ENCODE measurements around the gene CFAP90. TPM values are rescaled to one million over a fixed set of nuclear protein-coding genes. Genes with fewer than 3 reads are reported as not detected.
A peak's percentile ranks its signal among the peaks of the same experiment; 100 is the strongest.

Gene CFAP90
- total RNA-seq, 3 donors from 2014 or later (not counting 1 experiment from before 2014, with no cell fraction given) = not detected

DNA sequence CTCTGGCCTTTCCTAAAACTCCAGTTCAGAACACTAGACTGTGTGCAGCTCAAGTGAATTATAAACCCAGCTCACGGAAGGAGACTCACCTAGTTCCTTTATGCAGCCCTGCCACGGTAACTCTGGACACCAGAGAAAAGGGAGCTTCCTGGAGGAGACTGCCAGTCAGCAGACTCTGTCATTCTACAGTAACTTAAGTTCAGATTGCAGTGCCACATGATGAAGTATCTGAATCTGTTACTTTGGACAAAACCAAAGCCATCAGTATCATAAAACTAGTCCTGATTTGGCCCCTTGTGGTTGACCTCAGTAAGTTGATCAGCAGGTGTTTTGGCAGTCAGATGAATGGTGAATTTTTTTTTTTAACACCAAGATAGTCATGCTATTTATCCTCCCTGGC, 20.7 kb upstream of the CFAP90 start:
- peak in 1 of 2 donors; percentile 34 for DNase-seq

DNA sequence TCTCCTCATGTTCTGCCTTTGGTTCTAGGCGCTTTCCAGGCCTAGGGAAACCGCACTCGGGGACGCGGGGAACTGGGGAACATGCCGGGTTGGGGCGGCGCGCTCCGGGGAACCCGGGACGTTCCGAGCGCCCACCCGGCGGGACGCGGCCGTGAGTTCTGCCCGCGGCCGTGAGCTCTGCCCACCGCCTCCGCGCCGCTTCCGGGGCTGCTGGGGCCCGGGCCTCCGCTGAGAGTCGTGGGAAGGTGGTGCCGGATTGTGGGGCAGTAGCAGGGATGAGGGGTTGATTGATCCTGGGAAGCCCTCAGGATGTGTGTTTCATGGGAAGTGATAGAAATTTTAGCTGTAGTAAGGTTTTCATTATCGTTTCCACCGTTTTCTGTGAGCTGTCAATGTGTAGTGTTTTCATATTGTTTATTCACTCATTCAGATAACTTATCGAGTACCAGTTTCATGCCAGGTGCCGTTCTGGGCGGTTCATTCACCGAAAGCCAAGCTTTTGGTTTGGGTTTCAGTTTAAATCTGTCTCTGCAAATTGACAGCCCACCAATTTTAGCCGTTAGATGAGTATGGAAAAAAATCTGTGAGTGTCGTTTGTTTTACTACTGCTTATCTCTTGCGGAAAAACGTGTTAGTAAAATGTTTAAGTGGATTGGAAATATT, 18.7 kb upstream of the CFAP90 start:
- Mint-ChIP-seq H3K4me3 (peak overlapping the region; percentile 92), H3K9me3 (no peaks in the 10 kb centered on the region), H3K4me1 (peaks cover 75 to 77% of the 10 kb centered on the region in 2 donors), H3K27me3 (ENCODE audit: low read depth in 2 of 2) (no peaks in the 10 kb centered on the region), H3K27ac (peak overlapping the region; percentile 83 to 87), H3K36me3 (no peaks in the 10 kb centered on the region)
- intact Hi-C loops (cut with micrococcal nuclease) = no loop called here
- Histone ChIP-seq H3K9me3 (ENCODE audit: control insufficient read depth, insufficient read depth, low read length) (no peaks in the 10 kb centered on the region), H3K27me3 (ENCODE audit: control insufficient read depth, insufficient read depth, low read length) (no peaks in the 10 kb centered on the region), H3K4me1 (ENCODE audit: control insufficient read depth, insufficient read depth, low read length) (peaks cover 10% of the 10 kb centered on the region), H3K36me3 (ENCODE audit: control insufficient read depth, insufficient read depth, low read length) (peaks cover 14% of the 10 kb centered on the region), H3K4me3 (ENCODE audit: low read length) (peak overlapping the region; percentile 72), H3K27ac (ENCODE audit: low read length) (peak overlapping the region; percentile 61)
- peak; percentile 27 to 50 for DNase-seq
- WGBS (ENCODE audit: insufficient coverage) = under 1% methylated on average over 39 of the region's 41 CpGs
- TF ChIP-seq CTCF (IDR thresholded peaks at IDR 0.05) = no peak
- peak; percentile 24 to 53 (median 39) for ATAC-seq

More for the DNA sequence above, 20.7 kb upstream of the CFAP90 start:
- Histone ChIP-seq H3K27me3 (ENCODE audit: control insufficient read depth, insufficient read depth, low read length) (no peaks in the 10 kb centered on the region), H3K4me3 (ENCODE audit: low read length) (no peak overlapping the region), H3K36me3 (ENCODE audit: control insufficient read depth, insufficient read depth, low read length) (peaks cover 24% of the 10 kb centered on the region), H3K27ac (ENCODE audit: low read length) (no peak overlapping the region), H3K4me1 (ENCODE audit: control insufficient read depth, insufficient read depth, low read length) (peaks cover 10% of the 10 kb centered on the region), H3K9me3 (ENCODE audit: control insufficient read depth, insufficient read depth, low read length) (no peaks in the 10 kb centered on the region)
- Mint-ChIP-seq H3K36me3 (peaks cover 9% of the 10 kb centered on the region), H3K9me3 (no peaks in the 10 kb centered on the region), H3K4me3 (no peak overlapping the region), H3K27me3 (ENCODE audit: low read depth in 2 of 2) (no peaks in the 10 kb centered on the region), H3K27ac (peak overlapping the region; percentile 83 to 87), H3K4me1 (peaks cover 70 to 74% of the 10 kb centered on the region in 2 donors)
- WGBS (ENCODE audit: insufficient coverage) = 77% methylated on average over 2 of the region's 2 CpGs
- ATAC-seq = no peak
- intact Hi-C loops (cut with micrococcal nuclease) = no loop called here
- no peak for TF ChIP-seq CTCF (IDR thresholded peaks at IDR 0.05)

DNA sequence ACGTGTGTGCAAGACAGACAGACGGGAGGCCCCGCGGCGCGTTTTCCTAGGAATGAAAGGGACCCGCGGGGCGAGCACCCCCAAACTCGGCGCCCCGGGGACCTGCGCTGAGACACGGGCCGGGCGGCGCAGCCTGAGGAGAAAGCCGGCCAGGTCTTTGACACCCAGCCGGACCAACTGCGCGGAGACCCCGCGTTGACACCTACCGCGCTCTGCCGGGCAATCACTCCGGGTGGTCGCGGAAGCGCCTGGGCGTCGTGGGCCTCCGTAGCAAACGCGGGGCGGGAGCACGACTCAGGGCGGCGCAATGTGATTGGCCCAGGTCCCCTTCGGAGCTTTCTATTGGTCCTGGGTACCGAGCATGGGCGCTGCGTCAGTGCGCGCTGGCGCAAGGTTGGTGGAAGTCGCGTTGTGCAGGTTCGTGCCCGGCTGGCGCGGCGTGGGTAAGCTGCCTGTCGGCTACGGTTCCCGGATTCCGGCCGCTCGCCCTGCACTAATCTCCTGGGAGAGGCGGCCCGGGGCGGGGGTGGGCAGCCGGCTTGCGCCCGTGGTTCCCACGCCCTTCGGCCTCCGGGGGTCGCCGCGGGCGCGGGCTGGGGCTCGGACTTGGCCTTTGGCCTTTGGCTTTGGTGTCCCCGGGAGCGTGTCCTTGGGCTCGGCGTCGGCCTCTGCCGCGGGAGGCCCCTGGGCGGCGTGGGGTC, 18.0 kb upstream of the CFAP90 start, which contains the start of the genes FASTKD3 and MTRR:
Gene FASTKD3, minus strand, starts transcription at position 259 of the 701 bp plus-strand sequence. CDS start 948 bp downstream, outside the sequence.
Gene MTRR, plus strand, starts transcription at position 376 of the 701 bp plus-strand sequence. CDS start 1,647 bp downstream, outside the sequence.
- H3K27me3 ChIP-seq (ENCODE audit: control insufficient read depth, insufficient read depth, low read length) = no peaks in the 10 kb centered on the region
- under 1% methylated on average over 83 of the region's 83 CpGs for WGBS (ENCODE audit: insufficient coverage)
- peak within 1 kb of the TSS; percentile 72 for H3K4me3 ChIP-seq (ENCODE audit: low read length)
- no peaks in the 10 kb centered on the region for H3K9me3 ChIP-seq (ENCODE audit: control insufficient read depth, insufficient read depth, low read length)
- intact Hi-C loops (cut with micrococcal nuclease) = no loop called here
- H3K9me3 Mint-ChIP-seq = no peaks in the 10 kb centered on the region
- H3K36me3 ChIP-seq (ENCODE audit: control insufficient read depth, insufficient read depth, low read length) = peaks cover 12% of the 10 kb centered on the region
- H3K27me3 Mint-ChIP-seq (ENCODE audit: low read depth in 2 of 2) = no peaks in the 10 kb centered on the region
- peak within 1 kb of the TSS; percentile 83 to 87 for H3K27ac Mint-ChIP-seq
- peaks cover 10% of the 10 kb centered on the region for H3K4me1 ChIP-seq (ENCODE audit: control insufficient read depth, insufficient read depth, low read length)
- H3K36me3 Mint-ChIP-seq = no peaks in the 10 kb centered on the region
- H3K4me1 Mint-ChIP-seq = peaks cover 68 to 73% of the 10 kb centered on the region in 2 donors
- peak within 1 kb of the TSS; percentile 92 for H3K4me3 Mint-ChIP-seq
- TF ChIP-seq CTCF (IDR thresholded peaks at IDR 0.05) = no peak
- peak; percentile 89 to 95 for DNase-seq
- peak within 1 kb of the TSS; percentile 61 for H3K27ac ChIP-seq (ENCODE audit: low read length)
- peak; percentile 98 to 100 (median 99) for ATAC-seq
